NCI-H2227 treated with DMSO at 0.1 percent for 48 hours (cell line): Measurements from ENCODE around the gene CCDC167.
A peak's percentile ranks its signal among the peaks of the same experiment; 100 is the strongest.

Experiments used
- DNase-seq: peaks from one replicate; lab custom pipeline; 2025; lab: John Stamatoyannopoulos, UW

The CCDC167 gene

DNA sequence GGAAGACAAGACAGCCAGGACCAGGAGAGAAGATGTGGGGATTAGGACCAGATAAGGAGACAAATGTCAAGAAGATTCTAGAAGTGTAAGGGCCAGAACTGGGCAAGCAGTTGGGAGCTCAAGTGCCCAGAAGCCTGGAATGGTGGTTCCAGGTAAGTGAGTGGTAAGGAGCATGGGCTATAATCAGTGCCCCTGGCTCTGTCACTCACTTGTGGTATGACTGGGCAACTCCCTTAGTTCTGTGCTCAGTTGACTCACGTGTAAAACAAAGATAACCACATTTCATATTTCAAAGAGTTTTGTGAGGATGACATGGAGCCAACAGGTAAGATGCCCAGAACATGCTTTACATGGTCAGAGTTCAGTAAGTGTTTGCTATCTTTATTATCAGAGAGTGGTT is 11.2 kb downstream of the CCDC167 start:
- no peak for DNase-seq

DNA sequence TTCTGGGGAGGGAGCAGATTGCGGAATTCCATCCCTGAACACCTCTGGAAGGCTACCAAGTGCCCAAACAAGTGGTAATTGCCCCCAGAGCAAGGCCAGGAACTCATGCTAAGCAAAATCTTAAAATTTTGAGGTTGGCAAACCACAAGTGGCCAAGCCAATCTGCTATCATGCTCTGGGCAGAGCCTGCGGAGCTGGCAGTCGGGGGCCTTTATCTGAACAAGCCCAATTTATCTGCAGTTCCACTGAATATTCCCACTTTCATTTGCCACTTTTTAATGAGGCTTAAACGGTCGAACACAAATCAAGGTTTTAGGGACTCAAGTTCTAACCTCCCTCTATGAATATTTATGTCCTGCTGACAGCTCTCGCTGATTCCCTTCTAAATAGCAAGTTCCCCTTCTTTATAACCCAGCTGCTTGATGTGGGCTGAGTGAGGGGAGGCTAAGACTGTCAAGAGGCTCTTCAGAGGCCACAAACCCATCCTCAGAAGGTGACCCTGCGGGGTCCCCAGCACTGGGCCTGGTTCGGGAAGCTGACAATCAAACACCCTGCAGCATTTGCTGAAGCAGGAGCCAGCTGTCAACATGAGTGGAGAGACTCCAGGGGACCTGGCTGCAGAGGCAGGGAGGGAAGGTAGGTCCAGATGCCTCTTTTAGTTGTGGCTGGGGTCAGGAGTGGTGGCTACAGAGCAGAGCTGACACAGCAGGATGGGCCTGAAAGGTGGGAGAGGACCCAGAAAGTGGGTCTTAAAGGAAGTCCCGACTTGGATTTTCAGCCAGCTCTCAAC is 11.9 kb downstream of the CCDC167 start:
- no peak for DNase-seq

DNA sequence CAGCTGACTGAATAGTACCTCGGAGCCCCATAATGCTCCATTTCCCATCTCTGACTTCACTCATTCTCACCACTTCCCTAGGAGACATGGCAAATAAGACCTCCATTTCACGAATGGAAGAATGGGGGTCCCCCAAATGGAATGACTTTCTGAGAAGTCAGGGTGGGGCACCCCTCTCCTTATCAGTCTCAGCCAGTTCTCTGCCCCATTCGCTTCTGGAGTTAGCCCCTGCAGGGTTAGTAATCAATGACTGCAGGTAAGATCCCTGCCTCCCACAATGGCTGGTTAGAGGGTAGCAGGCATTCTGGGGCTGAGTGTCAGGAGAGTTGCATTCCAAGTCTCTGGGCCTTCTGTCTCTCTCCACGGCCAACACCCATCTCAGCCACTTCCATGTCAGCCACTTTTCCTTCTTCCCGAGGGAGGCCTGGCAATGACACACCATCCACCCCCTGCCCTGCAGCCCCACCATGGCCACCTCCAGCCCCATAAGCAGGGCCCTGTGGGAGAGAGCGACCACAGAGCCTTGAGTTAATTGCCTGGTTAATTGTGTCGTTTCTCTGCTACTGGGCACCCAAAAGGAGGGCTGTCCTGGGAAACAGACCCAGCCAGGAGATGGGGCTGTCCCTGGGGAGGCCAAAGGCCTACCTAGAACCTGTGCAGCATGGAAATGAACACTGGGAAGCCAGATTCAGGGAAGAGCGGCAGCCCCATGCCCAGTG is 13.4 kb downstream of the CCDC167 start:
- no peak for DNase-seq

DNA sequence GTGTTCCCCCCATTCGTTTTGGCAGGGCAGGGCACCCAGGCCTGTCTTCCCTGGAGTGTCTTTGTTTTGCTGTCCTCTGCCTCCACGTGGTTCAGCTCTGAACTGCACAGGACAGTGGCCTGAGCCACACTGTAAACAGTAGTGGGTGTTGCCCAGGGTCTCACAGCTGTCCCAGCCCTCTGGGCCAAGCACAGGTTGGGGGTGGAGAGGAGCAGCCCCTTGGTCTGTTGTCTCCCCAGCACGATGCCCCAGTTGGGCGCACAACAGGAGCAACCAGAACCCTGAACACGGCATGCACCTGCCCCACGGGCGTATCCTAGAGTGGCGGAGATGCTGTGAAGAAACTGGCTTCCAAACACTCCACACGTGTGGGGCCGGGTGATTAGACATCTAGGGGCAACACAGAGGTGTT is 14.4 kb downstream of the CCDC167 start:
- DNase-seq: no peak

DNA sequence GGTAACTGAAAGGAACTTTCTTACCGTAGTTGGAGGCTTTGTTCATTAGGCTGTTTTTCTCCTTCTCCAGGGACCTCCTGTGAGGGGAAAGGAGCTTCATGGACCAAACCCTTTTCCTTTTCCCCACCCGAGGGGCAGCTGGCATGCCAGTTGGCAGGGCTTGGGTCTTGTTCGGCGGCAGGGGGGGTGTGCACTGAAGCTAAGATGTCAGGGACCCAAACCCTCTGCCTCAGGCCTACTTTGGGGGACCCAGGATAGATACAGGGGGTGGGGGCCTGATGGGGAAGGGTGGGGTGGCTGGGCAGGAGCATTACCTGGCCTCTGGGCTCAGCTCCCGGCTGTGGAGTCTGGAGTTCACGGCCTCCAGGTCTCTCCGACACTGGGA is 14.9 kb downstream of the CCDC167 start:
- no peak for DNase-seq

DNA sequence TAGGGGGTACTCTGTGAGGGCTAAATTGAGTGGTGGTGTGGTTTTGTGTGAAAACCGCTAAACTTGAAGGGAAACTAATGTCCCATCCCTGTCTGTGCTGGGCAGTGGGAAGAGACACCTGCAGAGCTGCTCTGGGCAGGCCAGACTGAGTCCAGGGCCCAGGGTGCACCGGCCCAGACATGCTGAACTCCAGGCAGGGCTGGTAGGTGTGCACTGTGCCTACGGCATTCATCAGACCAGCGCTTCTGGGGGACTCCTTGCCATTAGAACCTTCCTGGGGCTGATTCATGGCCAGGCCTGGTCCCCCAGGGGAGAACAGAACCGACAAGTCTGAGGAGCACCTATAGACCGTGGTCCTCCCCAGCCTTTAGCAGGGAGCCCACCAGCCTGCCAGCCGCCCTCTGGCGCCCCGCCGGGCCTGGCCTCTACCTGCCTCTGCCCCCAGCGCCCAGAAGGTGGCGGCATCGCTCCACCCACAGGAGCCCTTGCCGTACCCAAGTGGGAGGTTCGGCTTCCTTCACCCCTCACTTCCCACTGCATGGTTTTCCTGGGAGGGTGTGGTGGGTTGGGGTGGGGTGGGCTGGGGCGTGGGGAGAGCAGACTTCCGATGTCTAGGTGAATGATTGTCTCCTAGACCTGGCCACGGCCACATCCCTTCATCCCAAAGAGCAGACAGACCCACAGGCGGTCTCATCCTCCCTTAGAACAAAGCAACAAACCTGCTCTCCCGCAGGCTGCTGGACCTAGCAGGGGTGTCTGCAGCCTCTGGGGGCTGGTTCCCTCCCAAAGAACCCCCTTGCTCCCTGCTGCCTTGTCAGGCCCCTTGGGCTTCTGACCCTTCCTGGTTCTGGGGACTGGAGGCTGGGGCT is 15.5 kb downstream of the CCDC167 start:
- DNase-seq: peak; percentile 52

DNA sequence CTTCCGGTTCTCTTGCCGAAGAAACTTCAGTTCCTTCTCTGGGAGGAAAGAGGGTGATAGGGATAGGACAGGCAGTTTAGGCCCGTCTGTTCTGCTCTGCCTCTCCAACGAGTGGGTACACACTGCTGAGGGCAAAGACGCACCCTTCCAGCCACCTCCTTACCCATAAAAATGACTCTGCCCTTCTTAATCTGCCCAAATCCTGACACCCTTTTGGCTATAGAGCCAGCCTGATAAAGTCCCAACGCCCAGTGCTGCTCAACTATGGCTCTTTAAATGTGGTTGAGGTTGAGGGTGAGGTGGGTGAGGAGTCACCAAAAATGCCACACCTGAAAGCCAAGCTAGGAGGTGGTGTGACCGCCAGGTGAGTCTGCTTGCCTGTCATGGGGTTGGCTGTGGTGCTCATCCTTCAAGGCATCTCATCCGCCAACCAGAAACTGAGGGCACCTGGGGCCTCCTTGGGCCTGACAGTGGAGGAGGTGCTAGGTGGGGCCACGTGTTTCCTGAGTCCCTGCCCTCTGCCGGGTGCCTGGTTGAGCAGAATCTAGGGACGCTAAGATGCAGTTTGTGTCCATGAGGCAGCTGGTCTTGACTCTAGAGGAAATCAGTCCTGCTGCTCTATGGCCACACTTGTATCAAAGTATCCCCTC is 16.3 kb downstream of the CCDC167 start:
- DNase-seq: no peak

DNA sequence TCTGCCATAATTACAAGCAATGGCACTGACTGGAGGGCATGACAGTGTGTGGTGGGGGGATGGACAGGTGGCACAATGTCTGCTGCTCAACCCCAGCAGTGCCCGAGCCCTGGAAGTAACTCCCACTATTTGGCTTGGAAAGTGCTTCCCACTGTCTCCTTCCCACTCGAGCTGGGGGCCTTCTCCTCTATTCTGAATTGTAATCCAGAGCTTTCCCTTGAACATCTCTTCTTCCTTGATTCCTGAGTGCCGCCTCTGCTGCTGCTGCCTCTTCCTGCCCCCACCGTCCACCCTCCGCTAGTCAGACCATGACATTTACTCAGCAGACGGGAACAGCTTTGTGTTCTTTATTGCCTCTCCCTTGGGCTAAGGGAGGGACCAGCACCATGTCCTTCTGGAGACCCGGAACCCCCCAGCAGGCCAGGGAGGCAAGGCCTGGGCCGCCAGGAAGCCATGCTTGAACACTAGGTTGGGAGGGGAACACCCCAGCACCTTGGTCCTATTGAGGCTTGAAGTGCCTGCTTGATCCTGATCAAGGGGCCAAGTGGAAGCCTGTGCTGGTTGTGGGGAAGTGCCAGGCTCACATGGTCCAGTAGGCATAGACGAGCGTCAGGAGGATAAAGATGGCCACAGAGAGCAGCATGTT is 17.0 kb downstream of the CCDC167 start:
- DNase-seq: peak; percentile 59

DNA sequence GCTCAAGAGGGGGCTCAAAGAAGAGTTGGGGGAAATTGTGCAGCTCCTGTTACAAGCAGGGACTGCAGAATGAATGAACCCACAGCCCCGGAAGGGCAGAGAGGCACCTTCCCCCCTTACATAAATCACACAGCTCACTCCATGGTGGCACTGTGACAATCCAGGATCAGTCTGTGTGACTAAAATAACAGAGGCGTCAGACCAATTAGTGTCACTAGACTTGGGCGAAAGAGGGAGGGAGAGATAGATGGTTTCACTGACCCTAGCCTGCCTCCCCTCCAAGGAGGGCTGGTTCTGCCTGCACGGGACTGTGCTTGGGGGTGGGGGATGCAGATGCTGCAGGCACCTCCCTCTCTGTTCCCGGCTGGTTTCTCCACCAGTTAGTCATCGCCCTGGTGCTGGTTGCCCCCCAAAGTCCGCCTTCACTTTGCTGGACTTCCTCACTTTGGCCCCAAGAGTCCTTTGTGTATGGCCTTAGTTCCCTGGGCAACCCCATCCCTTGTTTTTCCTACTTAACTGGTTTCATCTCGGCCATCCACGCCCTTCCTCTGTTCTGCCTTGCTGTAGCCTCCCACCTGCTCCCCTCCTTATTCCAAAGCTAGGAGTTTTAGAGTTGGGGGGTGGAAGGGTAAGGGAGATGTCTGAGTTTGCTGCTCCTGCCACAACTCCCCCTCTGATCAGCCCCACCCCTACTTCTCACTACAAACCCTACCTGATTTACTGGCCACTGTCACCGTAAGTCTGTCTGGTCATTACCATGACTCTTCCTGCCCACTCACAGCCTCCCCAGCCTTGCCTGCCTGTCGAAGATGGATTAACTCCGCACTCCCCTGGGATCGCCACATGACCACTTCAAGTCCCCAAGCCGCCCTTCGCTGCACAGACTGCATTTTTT is 17.7 kb downstream of the CCDC167 start:
- DNase-seq: peak; percentile 84

DNA sequence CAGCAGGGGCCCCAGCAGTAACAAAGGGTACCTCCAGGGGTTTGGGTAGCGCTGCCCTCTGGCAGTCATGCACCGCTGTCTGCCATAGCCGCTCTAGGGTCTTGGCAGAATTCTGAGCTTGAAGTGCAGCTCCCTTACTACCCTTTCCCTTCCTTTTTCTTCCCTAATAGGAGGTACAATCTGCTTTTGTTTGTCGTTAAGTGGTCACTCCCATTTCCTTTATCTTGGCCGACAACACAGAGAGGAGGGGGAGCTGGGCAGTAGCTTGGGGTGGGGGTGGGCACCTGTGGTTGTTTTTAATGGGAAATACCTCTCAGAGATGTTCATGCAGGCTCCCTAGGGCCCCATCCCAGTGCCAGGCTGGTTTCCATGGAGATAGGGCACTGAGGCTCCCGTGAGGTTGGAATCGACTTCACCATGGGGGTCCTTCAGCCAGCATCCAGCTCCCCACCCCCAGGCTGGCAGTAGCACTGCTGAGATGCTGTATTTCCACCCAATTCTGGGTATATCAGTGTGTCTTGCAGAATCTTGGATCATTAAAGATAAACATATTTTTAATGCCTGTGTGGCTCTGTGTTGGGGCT is 18.6 kb downstream of the CCDC167 start:
- DNase-seq: peak; percentile 84

DNA sequence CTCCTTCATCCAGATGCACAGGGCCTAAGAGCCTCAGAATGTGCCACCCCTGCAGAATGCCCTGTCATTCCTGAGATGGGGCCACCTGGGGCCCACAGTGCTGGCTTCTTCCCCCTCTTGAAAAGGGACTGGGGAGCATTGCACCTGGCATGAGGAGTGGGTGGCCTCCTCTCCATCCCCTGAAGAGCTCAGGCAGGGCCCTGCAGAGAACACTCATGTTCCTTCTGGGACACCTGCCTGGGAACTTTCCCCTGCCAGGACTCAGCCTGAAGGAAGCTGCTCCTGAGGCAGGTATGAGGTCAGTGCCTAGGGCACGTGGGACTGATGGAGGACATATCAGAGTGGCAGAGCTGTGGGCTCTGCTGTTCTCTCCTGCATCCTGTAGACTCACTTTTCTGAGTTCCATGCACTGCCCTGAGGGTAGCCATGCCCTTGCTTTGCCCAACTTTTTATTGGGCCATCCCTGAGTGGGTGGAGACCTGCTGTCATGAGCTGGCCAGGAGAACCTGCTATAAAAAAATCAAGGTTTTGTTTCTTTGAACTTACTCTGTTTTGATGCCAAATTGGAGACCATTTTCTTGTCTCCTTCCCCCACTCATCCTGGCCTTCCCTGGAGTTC is 19.5 kb downstream of the CCDC167 start:
- no peak for DNase-seq

DNA sequence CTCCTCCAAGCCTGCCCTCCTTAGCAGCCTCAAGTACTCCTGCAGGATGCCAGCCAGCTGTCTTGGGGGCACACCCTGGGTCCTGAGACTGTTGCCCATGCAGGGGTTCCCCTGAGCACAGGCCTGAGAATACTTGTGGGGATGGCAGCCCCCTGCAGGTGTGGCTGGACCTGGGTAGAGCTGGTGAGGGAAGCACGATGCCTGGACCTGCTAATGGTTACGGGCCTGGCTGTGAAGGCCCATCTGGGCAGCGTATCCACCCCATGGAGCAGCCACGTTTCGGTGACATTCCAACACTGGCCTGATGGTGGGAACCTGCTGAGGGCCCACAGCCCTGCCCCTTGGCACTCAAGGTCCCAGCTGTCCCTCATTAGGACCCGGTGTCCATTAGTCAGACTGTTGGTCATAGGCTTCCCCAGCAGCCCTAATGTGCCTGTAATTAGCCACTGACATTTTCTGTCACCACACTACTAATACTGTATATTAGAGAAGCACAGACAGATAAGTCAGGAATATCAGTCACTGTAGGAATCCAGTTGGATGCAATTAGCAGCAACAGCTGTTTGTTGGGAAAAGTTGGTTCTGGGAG is 20.3 kb downstream of the CCDC167 start:
- DNase-seq: no peak

DNA sequence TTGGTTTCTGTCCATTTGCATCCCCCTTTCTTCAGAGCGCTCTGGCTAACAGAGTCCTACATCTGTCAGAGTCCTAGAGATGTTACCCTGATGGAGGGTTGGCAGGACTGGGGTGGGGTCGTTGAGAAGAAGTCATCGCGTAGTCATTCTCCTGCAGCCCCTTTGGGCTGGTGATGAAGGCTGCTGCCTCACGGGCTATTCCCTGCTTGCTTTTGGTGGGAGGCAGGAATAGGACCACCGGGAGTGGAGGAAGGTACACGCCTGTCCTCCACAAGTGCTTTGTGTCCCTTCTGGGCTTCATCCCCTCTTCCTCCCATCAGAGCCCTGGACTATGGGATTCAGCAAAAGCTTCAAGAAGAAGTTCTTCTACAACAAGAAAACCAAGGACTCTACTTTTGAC is 20.9 kb downstream of the CCDC167 start:
- DNase-seq: no peak

DNA sequence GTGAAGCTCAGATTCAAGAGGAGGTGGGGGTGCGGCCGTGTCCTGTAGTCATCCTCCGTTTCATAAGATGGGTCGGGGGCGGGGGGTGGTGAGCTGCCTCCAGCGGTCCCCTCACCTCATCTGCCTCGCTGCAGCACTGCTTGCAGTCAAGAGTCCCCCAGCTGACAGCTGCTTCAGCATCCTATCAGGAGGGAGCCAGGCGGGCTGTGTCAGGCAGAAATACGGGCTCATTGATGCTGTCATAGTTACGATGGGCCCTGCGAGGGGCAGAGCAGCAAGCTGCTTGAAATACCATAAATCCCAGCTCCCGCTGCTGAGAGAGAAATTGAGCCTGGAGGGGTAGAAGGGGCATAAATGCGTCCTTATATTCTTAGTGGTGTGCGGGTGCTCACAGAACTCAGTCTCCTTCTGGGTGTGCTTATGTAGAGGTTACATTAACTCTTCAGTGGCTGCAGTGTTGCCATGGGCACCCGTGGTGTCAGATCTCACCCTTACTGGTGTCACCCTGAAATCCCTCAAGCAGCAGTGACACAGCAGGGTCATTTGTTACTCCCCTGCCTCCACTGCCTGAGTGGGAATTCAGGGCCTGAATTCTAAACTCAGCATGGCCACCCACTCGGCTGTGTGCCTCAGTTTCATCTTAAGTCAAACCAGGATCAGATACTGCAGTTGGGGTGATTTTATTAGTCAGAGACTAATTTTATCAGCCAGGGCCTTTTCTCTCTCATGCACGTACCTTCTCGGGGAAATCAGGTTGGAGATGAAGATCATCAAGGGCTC is 21.8 kb downstream of the CCDC167 start:
- DNase-seq: no peak

DNA sequence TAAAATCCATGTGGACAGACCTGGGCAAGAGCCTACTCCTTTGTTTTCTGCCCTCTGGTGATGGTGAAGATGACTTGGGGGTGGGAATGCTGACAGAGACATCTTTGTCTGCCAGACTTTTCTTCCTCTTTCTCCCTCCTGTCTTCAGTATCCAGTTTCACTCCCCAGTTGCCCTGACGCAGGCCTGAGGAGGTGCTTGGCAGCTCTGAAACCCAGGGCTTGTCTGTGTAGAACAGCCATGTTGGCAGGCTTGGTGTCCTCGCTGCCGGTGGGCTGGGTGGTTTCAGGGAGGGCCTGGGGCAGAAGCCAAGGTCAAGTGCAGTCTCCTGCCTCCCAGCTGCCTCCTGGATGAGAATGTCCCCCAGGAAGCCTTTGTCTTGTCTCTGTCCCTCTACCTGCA is 22.5 kb downstream of the CCDC167 start:
- no peak for DNase-seq

DNA sequence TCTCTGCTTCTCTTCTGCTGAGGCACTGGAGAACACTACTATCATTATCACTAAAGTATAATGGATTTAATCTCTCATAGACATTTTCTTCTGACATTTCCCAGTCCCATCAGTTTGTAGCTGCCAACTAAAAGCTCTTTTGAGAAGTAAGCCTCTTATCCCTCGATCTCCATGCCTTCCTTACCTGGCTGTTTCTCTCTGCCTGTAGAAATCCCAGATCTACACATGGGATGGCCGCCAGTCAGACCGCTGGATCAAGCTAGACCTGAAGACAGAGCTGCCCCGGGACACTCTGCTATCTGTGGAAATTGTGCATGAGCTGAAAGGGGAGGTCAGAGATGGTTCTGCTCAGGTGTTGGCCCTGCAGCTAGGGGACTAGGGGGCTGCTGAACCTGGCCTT is 25.4 kb downstream of the CCDC167 start:
- no peak for DNase-seq

DNA sequence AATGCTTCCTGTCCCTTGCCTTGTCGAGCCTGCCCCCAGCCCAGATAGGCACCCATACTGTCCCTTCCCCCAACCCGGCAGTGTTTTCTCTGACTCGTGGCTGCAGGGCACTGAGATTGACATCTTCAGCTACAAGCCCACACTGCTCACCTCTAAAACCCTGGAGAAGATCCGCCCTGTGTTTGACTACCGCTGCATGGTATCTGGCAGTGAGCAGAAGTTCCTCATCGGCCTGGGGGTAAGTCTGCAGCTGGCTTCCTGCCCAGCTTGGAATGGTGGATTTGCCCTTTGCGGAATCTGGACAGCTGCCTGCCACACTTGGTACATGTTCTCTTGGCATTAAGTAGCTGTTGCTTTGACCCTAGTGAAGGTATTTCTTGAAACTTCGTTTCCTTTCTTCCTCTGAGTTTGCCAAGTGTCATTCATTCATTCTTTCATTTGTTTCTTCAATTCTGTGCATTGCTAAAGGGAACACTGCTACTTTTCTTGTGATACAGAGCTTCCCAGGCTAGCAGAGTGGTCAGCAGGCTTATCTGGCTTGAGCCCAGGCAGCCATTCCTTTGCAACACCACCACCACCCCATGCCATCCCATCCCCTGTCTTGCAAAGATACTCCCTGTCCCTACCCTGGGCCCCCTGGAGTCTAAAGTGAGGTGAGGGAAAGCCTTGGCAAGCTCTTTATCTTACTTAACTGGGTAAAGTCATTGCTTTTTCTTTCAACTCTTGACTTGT is 26.2 kb downstream of the CCDC167 start:
- no peak for DNase-seq

DNA sequence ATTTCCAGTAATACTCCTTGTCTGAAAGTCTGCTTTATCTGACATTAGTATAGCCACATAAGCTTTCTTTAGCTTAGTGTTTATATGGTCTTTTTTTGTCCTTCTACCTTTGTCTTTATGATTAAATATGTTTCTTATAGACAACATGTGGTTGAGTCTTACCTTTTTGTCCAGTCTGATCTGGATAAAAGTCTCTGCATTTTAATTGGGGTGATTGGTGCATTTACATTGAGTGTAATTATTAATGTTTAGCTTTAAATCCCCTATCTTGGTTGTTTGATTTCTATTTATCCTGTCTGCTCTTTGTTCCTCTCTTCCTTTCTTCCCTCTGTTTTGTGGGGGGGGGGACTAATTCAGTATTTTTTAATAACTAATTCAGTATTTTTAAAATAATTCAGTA is 32.0 kb downstream of the CCDC167 start:
- no peak for DNase-seq
